B cell (primary cell): ENCODE data around the gene TLK1. TPM values are rescaled to one million over a fixed set of nuclear protein-coding genes. Genes with fewer than 3 reads are reported as not detected.

Experiments used
- ATAC-seq: fragments of 200-7000 bp; cut with Tn5 transposase; one replicate; pipeline ENCODE4 v1.10.0; 2021; ENCODE audit warnings: low read depth, mild to moderate bottlenecking, moderate number of reproducible peaks, moderate library complexity
- CTCF ChIA-PET: fragments of 350-600 bp; sonication (Branson Sonifier 250); formaldehyde crosslinking; loops from one replicate; lab custom pipeline; 2021; ENCODE audit warnings: antibody characterized with exemption, inconsistent platforms; lab: Charles Lee
- POLR2A ChIA-PET: fragments of 350-600 bp; sonication (Branson Sonifier 250); formaldehyde crosslinking; loops from one replicate; lab custom pipeline; 2021; ENCODE audit warnings: antibody characterized with exemption; lab: Charles Lee
- DNase-seq: peaks from one replicate; pipeline ENCODE4 v3.0.0; 2013
- H2AFZ ChIP-seq: 2 replicates; pipeline ENCODE4 v1.6.1; 2012; ENCODE audit warnings: mild to moderate bottlenecking, low read depth, low read length; ENCODE audit not compliant: insufficient read depth, poor library complexity, severe bottlenecking
- H3K27ac ChIP-seq, 2 donors: 1 replicate in 1 of 2; 2 replicates in 1 of 2; pipeline ENCODE4 v1.5.1; 2012 to 2013; ENCODE audit warnings: low read length in 2 of 2, mild to moderate bottlenecking in 2 of 2, moderate library complexity in 1 of 2
- H3K27me3 ChIP-seq, 4 experiments: fragments of 200-600 bp in 1 of 4; sonication (generic) in 1 of 4; replicated peaks in 1 of 4; 1 replicate in 2 of 4; 2 replicates in 2 of 4; pipeline versions ENCODE4 v1.6.1 to v1.7.0; 2013 to 2016; ENCODE audit warnings: low read length in 3 of 4, mild to moderate bottlenecking in 2 of 4, mixed read lengths in 1 of 4, moderate library complexity in 1 of 4; ENCODE audit not compliant: insufficient read depth in 4 of 4, control insufficient read depth in 3 of 4; ENCODE audit errors: control extremely low read depth in 1 of 4
- H3K36me3 ChIP-seq, 2 experiments: replicated peaks in 1 of 2; 1 replicate in 1 of 2; 2 replicates in 1 of 2; pipeline versions ENCODE4 v1.6.1 to v1.7.1; 2013; ENCODE audit warnings: low read length in 1 of 2; ENCODE audit not compliant: insufficient read depth in 2 of 2, control insufficient read depth in 1 of 2; ENCODE audit errors: control extremely low read depth in 1 of 2, extremely low read depth in 1 of 2
- H3K4me1 ChIP-seq, 2 donors: fragments of 200-600 bp in 1 of 2; sonication (generic) in 1 of 2; 1 replicate in 1 of 2; 2 replicates in 1 of 2; pipeline versions ENCODE4 v1.5.1 to v1.6.1; 2013 to 2017; ENCODE audit warnings: low read length in 2 of 2; ENCODE audit not compliant: control insufficient read depth in 2 of 2, insufficient read depth in 2 of 2
- H3K4me2 ChIP-seq: replicated peaks from 2 replicates; pipeline ENCODE3; 2012; ENCODE audit warnings: mild to moderate bottlenecking, low read depth, low read length; ENCODE audit not compliant: poor library complexity, severe bottlenecking
- H3K4me3 ChIP-seq, 5 experiments: fragments of 200-600 bp in 1 of 5; sonication (generic) in 1 of 5; 1 replicate in 3 of 5; 2 replicates in 2 of 5; pipeline versions ENCODE4 v1.5.1 to v1.7.0; 2011 to 2016; ENCODE audit warnings: low read length in 4 of 5, mild to moderate bottlenecking in 4 of 5, low read depth in 2 of 5, control low read depth in 1 of 5, moderate library complexity in 1 of 5; ENCODE audit not compliant: insufficient read depth in 1 of 5; ENCODE audit errors: control extremely low read depth in 1 of 5, extremely low read depth in 1 of 5
- H3K79me2 ChIP-seq: fragments of 200-600 bp; sonication (generic); one replicate; pipeline ENCODE4 v1.6.0; 2016; ENCODE audit warnings: low read length; ENCODE audit not compliant: control insufficient read depth, insufficient read depth
- H3K9ac ChIP-seq: fragments of 200-600 bp; sonication (generic); 2 replicates; pipeline ENCODE4 v1.6.1; 2017; ENCODE audit warnings: mild to moderate bottlenecking, low read length, moderate library complexity
- H3K9me3 ChIP-seq, 3 donors: one replicate each; pipeline versions ENCODE4 v1.6.1 to v1.7.1; 2013; ENCODE audit warnings: low read length in 2 of 3; ENCODE audit not compliant: control insufficient read depth in 2 of 3, insufficient read depth in 1 of 3; ENCODE audit errors: control extremely low read depth in 1 of 3
- H4K20me1 ChIP-seq: 2 replicates; pipeline ENCODE4 v1.6.0; 2012; ENCODE audit warnings: mild to moderate bottlenecking, low read length; ENCODE audit not compliant: insufficient read depth, control insufficient read depth, poor library complexity, severe bottlenecking
- H3K27ac Mint-ChIP-seq: one replicate; pipeline ENCODE4 v1.8.0; 2021; ENCODE audit warnings: mixed read lengths
- H3K27me3 Mint-ChIP-seq: one replicate; pipeline ENCODE4 v1.8.0; 2021; ENCODE audit warnings: mixed read lengths
- H3K4me1 Mint-ChIP-seq: one replicate; pipeline ENCODE4 v1.8.0; 2021; ENCODE audit warnings: mixed read lengths
- H3K4me3 Mint-ChIP-seq: one replicate; pipeline ENCODE4 v1.8.0; 2021; ENCODE audit warnings: mixed read lengths
- H3K9me3 Mint-ChIP-seq: one replicate; pipeline ENCODE4 v1.8.0; 2022; ENCODE audit warnings: mixed read lengths; ENCODE audit not compliant: insufficient read depth
- CTCF ChIP-seq: fragments of 200-600 bp; IDR thresholded peaks from one replicate; pipeline ENCODE4 v1.8.0; 2022; ENCODE audit warnings: antibody characterized with exemption, mild to moderate bottlenecking
- EZH2 ChIP-seq: IDR thresholded peaks from 2 replicates; pipeline ENCODE4 v1.6.1; 2012; ENCODE audit warnings: borderline replicate concordance, low read depth, mild to moderate bottlenecking, moderate library complexity, low read length; ENCODE audit not compliant: insufficient read depth, poor library complexity, severe bottlenecking
- WGBS: methylation state at CpG from one replicate; pipeline ENCODE4 v1.1.5; 2013; ENCODE audit warnings: missing lambda C conversion rate; ENCODE audit not compliant: insufficient coverage; 5-methylcytosine and 5-hydroxymethylcytosine counted together
- intact Hi-C: fragments of 100-400 bp; cut with micrococcal nuclease; formaldehyde crosslinking; loops from one replicate; pipeline ENCODE4 v1.10.0; 2022
- polyA plus RNA-seq: library from polyadenylated mRNA; depleted of rRNA; stranded (reverse); fragments of >200 nt; gene quantifications from 2 replicates; pipeline ENCODE4 v1.2.3, GENCODE V29; 2012
- total RNA-seq, 2 donors: library from RNA; stranded (reverse); fragments of 120-200 nt in 1 of 2; gene quantifications; 1 replicate in 1 of 2; 2 replicates in 1 of 2; pipeline versions ENCODE4 v1.2.3 to v1.2.4, GENCODE V29; 2013 to 2022

TLK1 gene
- total and polyA plus RNA-seq, 2 donors (not counting 1 experiment from before 2014, with no cell fraction given) = 13.8 to 186 TPM

- ChIA-PET CTCF (no interaction called here), POLR2A (no interaction called here)
- H3K9me3 ChIP-seq = no peaks in the 10 kb centered on the region
- H3K27ac ChIP-seq = no peak overlapping the region
- ATAC-seq (no peak), DNase-seq (no peak)
- Mint-ChIP-seq H3K27me3 (no peaks in the 10 kb centered on the region), H3K27ac (no peak overlapping the region), H3K9me3 (no peaks in the 10 kb centered on the region), H3K4me1 (peaks cover 12% of the 10 kb centered on the region), H3K4me3 (no peak overlapping the region)
- H3K4me2 ChIP-seq = no peak overlapping the region
- H2AFZ ChIP-seq = no peak overlapping the region
- H3K9ac ChIP-seq = no peak overlapping the region
- no peaks in the 10 kb centered on the region for H3K79me2 ChIP-seq
- no peaks in the 10 kb centered on the region for H3K27me3 ChIP-seq
- peaks cover 11 to 12% of the 10 kb centered on the region in 2 donors for H3K4me1 ChIP-seq
- TF ChIP-seq CTCF (no peak), EZH2 (no peak)
- no peak overlapping the region for H3K4me3 ChIP-seq
- H4K20me1 ChIP-seq = no peaks in the 10 kb centered on the region
- intact Hi-C loops = loop anchor here (5.0 to 10.0 kb wide), 3 partner anchors 354 to 1494 kb away; no protein-coding TSS in a partner anchor
- peaks cover 0 to 12% of the 10 kb centered on the region in 2 experiments for H3K36me3 ChIP-seq
- WGBS = 100% methylated on average over 3 of the region's 3 CpGs
Measured at GRCh38 chr2:170971071-170971470, 189.6 kb downstream of the TLK1 start.

GRCh38 chr2:170969872-170970496 lies 190.7 kb downstream of the TLK1 start:
- Histone ChIP-seq H3K4me1 (peaks cover 11 to 12% of the 10 kb centered on the region in 2 donors), H3K9ac (no peak overlapping the region), H3K4me2 (no peak overlapping the region), H2AFZ (no peak overlapping the region), H3K27me3 (no peaks in the 10 kb centered on the region), H3K9me3 (no peaks in the 10 kb centered on the region), H4K20me1 (no peaks in the 10 kb centered on the region), H3K36me3 (peaks cover 0 to 22% of the 10 kb centered on the region in 2 experiments), H3K27ac (no peak overlapping the region), H3K4me3 (no peak overlapping the region), H3K79me2 (no peaks in the 10 kb centered on the region)
- Mint-ChIP-seq H3K27ac (no peak overlapping the region), H3K27me3 (no peaks in the 10 kb centered on the region), H3K4me3 (no peak overlapping the region), H3K9me3 (no peaks in the 10 kb centered on the region), H3K4me1 (peaks cover 11% of the 10 kb centered on the region)
- DNase-seq = no peak
- CTCF ChIA-PET = no interaction called here
- intact Hi-C loops = loop anchor here (5.0 to 10.0 kb wide), 3 partner anchors 355 to 1495 kb away; no protein-coding TSS in a partner anchor
- WGBS = 67% methylated on average over 9 of the region's 10 CpGs
- no peak for TF ChIP-seq CTCF
- no peak for TF ChIP-seq EZH2
- POLR2A ChIA-PET = no interaction called here
- no peak for ATAC-seq
